ENCODE data around the gene SPINK13. TPM values are rescaled to one million over a fixed set of nuclear protein-coding genes. Genes with fewer than 3 reads are reported as not detected.

SPINK13 gene, protein sequence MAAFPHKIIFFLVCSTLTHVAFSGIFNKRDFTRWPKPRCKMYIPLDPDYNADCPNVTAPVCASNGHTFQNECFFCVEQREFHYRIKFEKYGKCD
- not detected in 2 replicates for total RNA-seq

GRCh38 chr5:148268566-148268965, at the start of gene SPINK13:
TSS of gene SPINK13 (plus strand) at chr5:148268794. CDS start at chr5:148270073, 1,279 bp downstream.

GRCh38 chr5:148238418-148238794, 30.2 kb upstream of the SPINK13 start, which contains the start of gene MARCOL:
TSS of gene MARCOL (plus strand) at chr5:148238525. CDS start at chr5:148238598, 73 bp downstream.

GRCh38 chr5:148312153-148312552, 43.6 kb downstream of the SPINK13 start, which contains the start of gene SPINK7:
TSS of gene SPINK7 (plus strand) at chr5:148312423. CDS start at chr5:148312484, 61 bp downstream.

DNA sequence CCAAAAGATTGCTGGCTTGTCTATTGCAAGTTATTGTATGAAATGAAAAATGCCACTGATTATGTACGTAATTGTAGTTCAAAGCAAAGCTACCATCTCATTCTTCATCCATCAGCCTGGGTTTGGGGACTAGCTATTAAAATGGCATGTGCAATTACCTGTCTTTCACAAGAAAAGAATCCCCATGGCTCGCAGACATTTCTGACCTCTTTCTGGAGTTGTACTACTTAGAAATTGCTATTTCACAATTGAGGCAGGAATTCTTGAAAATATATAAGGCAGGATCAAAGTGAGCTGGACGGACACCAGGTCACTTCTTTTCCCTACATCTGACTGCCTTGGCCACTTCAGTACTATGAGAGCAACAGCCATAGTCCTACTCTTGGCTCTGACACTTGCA, 66.7 kb downstream of the SPINK13 start, which contains the start of gene SPINK9:
Gene SPINK9, plus strand, starts transcription at position 301 of the 400 bp plus-strand sequence. Its CDS starts 55 bp downstream, at position 356.

Other genes with a start within 250 kb of the SPINK13 start
- 1.6 TPM in 1 of 2 replicates, not detected in the other for gene SPINK5, start 204.8 kb upstream of the SPINK13 start, total RNA-seq
- gene SPINK14, start 100.2 kb upstream of the SPINK13 start, total RNA-seq, result not detected in 2 replicates
- gene SPINK6, start 65.8 kb upstream of the SPINK13 start, total RNA-seq, result not detected in 2 replicates
- not detected in 2 replicates for gene MARCOL, start 30.3 kb upstream of the SPINK13 start, total RNA-seq
- not detected in 2 replicates for gene SPINK7, start 43.6 kb downstream of the SPINK13 start, total RNA-seq
- not detected in 2 replicates for gene SPINK9, start 66.8 kb downstream of the SPINK13 start, total RNA-seq
- gene FBXO38, start 115.2 kb downstream of the SPINK13 start, total RNA-seq, result 52.6 and 81.5 TPM in 2 replicates